ENCODE measurements around the gene PGPEP1.
"Not testable (repeated sequence)": the region's sequence is repeated elsewhere in the genome, so short reads cannot be mapped to it uniquely, and the experiment has no call there.

Gene PGPEP1

DNA sequence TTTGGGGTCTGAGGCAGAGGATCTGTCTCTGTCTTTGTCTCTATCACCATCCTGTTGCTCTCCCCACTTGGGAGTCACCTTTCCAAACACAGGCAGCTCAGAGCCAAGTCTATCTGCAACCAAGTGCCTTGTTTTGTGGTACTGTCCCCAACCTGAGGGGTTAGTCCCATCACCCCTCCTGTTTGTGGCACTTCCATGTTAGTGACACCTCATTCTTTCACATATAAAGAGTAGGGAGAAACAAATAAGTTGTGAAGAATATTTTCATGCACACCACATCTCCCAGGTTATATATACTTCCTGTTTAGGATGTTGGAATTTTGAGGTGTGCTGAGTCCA, 49.3 kb downstream of the PGPEP1 start:
- no peak for DNase-seq

GRCh38 chr19:18390065-18390907, 49.9 kb downstream of the PGPEP1 start:
- no peak for DNase-seq

- DNase-seq: no peak
Observed at GRCh38 chr19:18391509-18392075, 51.2 kb downstream of the PGPEP1 start.

- peak in 5 of 51 donors; percentile 6 to 30 (median 16) for DNase-seq
Observed at GRCh38 chr19:18392417-18392816, 52.0 kb downstream of the PGPEP1 start.

GRCh38 chr19:18392926-18393325, 52.5 kb downstream of the PGPEP1 start:
- DNase-seq: no peak

DNA sequence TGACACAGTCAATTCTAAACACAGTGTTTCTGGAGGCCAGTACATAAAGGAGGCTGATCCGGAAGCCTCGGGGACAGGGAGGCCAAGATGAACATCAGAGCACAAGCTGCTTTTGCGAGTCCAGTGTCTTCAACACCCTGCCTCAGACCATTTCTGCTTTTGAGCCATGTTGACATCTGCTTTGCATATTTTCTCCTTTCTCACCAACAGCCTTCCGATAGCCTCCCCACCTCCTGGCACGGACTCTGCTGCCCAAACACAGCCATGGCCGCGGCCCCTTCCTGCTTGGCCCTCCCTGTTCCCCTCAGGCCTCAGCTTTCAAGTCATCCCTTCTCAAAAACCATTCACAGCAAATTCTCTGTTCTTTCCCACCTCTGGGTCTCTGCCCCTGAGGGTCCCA, 53.4 kb downstream of the PGPEP1 start:
- DNase-seq: peak in 5 of 51 donors; percentile 3 to 10 (median 7)

- DNase-seq: no peak
Observed at GRCh38 chr19:18396471-18397241, 56.3 kb downstream of the PGPEP1 start.

- peak in 13 of 51 donors; percentile 4 to 32 (median 20) for DNase-seq
Observed at GRCh38 chr19:18397242-18398202, 57.1 kb downstream of the PGPEP1 start, which contains the start of gene LRRC25. Gene LRRC25, minus strand, starts transcription at chr19:18397622. Its CDS starts 659 bp downstream, at chr19:18396963.

GRCh38 chr19:18399008-18399407, 58.6 kb downstream of the PGPEP1 start:
- DNase-seq: no peak

DNA sequence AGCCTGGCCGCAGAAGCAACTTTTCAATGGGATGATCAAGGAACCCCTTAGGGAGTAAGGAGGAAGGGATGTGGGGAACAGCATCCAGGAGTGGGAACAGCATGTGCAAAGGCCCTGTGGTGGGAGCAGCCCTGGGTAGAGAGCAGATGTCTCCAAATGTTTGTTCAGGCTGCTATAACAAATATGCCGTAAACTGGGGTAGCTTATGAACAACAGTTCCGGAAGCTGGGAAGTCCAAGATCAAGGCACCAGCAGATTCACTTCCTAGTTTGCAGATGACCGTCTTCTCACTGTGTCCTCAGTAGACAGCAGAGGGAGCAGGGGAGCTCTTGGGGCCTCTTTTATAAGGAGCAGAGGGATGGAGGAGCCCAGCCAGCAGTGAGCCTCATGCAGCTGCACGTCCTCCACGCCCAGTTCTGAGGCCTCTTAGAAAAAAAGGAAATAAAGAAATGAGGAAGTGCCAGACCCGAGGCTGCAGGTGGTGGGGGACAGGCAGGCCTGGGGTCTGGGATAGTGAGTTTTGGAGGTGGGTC, 61.2 kb downstream of the PGPEP1 start:
- DNase-seq: peak in 14 of 51 donors; percentile 7 to 47 (median 26)

GRCh38 chr19:18402455-18403248, 62.3 kb downstream of the PGPEP1 start:
- not testable (repeated sequence) for DNase-seq

- not testable (repeated sequence) for DNase-seq
Observed at GRCh38 chr19:18405754-18406153, 65.4 kb downstream of the PGPEP1 start.

DNA sequence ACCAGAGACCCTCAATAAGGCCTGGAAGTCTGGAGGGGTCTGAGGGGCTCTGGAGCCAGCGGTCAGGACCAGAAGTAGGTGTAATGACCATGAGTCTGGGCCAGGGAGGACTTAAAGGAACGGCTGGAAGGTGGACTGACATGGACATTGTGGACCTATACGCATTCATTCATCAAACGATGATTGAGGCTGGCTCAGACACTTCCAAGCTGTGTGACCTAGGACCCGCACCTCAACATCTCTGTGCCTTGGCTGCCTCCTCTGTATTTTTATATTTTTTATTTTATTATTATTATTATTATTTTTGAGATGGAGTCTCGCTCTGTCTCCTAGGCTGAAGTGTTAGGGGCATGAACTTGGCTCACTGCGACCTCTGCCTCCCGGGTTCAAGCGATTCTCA, 66.4 kb downstream of the PGPEP1 start:
- DNase-seq: no peak

DNA sequence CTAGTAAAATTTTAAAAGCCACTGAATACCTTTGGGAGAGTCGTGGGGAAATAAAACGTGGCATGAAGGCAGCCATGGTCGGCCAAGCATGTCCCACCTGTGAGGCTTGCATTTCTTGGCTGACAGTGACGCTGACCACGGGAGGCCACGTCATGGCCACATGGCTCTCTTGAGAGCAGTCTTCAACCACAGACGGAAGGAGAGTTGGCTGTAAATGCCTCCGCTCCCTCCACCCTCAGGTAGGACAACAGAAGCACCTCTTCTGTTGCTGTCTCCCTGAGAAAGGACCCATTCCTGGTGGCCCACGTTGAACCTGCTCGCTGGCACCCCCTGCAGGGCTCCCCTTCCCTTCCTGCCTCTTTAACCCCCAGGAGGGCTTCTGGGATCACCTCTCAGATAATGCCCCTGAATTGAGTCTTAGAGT, 67.7 kb downstream of the PGPEP1 start:
- no peak for DNase-seq

- DNase-seq: no peak
Observed at GRCh38 chr19:18412610-18413239, 72.3 kb downstream of the PGPEP1 start.

DNA sequence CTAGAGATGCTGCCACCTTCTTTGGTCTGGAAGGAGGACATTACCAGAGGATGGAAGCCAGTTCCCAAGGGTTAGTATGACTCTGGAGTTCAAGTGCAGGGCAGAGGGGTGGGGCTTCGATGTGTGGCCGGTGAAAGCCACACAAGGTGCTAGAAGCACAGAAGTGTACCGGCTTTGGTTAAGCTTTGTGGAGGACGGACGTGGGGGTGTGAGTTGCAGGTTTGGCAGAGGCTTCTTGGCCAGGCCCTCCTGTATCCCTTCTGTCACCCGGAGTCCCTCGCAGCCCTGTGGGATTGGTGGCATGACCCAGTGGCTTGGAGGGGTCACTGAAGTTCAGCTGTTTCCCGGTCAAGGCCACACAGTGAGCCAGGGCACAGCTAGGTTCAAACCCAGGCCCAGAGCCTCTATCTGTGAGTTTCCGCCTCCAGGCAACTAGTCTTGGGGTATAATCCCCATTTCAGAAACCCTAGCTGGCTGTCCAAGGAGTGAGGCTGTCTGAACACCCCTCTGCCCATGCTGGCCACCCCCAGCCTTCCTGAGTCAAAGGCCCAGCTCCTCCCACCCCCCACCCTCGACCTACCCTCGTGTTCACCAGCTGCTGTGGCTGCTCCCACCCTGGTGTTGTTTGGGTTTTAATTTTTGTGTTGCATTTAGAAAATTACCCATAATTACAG, 74.2 kb downstream of the PGPEP1 start:
- DNase-seq: no peak

- DNase-seq: peak in 19 of 51 donors; percentile 14 to 67 (median 35)
Observed at GRCh38 chr19:18415178-18415867, 74.9 kb downstream of the PGPEP1 start.

DNA sequence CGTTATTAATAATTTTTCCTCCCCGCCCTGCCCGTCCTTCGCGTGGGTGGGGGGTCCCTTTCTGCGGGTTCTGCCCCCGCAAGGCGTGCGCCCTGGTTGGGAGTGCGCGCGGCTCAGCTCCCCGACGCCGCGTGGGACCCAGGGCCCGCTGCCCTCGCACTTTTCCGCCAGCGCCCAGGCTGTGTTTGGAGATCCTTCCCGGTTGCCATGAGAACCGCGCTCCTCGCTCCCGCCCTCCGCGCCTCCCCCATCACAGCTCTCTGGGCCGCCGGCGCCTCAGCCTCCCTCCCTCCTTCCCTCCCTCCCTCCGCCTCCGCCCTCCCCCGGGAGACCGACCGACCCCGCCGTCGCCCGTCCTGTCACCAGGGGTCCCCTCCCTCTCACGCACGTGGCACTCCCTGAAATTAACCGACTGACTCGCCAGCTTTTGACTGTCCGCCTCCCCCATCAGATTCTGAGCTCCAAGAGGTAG, 76.4 kb downstream of the PGPEP1 start:
- peak in 47 of 51 donors; percentile 16 to 85 (median 70) for DNase-seq
